Measurements from ENCODE around the gene HOXA9.

The HOXA9 gene

DNA sequence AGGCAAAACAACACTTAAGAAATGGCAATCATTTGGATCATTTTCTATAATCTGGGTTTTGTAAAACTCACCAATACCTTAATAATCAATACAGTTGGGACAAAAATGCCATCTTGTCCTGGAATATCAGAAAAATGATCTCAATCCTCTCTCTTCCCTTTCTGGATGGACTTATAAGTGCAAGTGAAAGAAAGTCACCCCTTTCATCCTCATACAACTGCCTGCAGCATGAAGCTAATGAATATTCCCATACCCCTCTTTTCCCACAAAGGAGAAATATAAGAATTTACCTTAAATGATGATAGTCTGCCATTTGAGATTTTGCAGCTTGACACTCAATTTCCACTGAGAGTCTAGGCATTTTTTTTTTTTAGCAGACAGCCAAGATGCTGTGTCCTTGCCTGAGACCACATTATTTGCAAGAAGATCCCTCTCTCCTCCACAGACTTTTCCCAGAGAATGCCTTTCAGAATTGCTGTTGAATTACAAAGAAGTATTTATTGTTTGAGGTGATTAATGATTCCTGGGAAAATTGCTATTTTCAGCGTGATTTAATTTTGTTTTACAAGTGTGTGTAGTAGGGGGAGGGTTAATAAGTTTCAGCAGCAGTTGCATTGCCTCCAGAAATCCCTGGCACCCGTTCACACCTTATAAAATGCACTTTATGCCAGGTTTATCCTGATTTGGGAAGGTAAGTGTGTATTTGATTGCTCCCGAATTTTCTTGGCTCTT is 38.6 kb downstream of the HOXA9 start:
- no peak for DNase-seq (ENCODE audit: low spot score)

DNA sequence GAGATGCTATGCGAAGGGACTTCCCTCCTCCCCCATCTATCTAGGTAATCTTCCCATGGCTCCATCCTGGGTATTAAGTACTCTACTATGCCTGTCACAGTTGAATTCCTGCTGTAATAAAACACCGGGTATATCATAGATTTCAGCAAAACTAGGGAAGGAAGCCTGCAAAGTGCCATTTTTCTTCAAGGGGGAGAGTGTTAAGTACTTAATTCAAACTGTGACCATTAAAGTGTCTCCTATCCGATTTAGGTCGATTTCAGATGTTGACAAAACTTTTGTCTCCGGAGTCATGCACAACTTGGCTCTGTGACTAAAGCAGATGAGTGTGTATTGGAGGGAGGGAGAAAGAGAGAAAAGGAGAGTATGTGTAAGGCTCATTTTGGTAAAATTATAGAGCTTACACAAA is 39.3 kb downstream of the HOXA9 start:
- DNase-seq (ENCODE audit: low spot score): no peak

DNA sequence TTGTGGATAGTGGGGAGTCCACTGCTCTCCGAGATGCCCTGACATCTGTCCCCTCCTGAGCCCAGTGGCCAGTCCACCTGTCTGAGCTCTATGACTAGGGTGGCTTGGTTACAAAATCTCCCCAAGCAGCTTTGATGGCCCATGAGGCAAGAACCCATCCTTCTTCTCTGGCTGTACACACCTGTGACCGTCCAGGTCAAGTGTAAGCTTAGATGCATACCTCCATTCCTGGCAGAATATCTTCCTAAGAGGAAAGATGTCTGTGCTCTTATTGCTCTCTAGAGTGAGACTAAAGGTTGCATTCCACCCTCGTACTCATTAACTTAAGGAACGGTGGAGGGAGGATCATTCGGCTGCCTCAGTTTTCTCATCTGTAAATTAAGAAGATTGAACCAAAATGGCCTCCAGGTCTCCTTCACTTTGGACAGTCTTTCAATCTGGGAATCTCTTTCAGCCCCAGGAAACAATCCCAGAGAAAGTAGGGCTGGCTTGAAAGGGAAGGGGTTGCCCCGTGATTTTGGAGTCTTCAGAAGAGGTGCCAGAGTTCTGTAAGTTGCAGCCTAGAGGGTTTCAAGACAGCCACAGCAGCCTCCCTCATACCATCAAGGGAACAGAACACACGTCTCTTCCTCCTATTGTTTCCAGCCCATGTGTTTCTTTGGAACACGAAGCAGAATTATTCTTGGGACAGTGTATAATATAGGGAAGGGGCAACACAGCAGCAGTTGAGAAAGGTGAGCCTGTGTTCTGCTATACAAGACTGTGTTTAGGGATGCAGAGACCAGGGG is 40.2 kb downstream of the HOXA9 start:
- peak; percentile 32 for DNase-seq (ENCODE audit: low spot score)

DNA sequence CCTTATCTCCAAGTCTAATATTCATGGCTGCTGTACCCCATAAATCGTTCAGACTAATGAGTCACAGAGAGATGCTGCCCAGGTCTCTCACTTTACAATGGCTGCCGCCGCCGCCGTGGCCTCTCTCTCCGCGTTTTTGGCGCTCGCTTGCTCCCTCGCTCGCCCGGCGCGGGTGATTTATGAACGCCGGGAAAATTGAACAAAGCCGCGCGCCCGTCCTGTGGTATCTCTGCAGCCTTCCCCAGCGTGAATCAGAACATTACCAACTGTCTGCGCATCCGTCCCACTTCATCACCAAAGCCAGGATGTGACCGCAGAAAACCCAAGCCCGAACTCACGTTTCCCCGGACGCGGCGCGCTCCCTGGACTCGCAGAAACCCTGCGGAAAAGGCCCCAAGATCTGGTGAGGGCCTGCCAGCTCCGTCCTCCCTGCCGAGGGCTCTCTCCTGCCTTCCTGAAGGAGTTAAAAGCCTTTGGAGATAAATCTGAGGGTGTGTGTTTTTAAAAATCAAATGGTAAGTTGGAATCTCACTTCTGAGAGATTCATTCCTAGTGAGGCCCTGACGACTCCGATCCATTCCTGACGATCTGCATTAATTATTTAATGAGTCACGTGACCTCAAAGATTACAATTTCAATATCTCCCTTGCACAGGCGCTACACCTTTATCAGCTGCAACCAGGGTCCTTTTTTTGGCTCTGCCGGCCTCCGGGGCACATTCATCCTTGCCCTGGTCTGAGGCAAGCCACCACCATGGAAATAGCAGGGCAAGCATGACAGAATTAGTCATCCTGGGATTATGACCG is 41.0 kb downstream of the HOXA9 start:
- peak; percentile 38 for DNase-seq (ENCODE audit: low spot score)

DNA sequence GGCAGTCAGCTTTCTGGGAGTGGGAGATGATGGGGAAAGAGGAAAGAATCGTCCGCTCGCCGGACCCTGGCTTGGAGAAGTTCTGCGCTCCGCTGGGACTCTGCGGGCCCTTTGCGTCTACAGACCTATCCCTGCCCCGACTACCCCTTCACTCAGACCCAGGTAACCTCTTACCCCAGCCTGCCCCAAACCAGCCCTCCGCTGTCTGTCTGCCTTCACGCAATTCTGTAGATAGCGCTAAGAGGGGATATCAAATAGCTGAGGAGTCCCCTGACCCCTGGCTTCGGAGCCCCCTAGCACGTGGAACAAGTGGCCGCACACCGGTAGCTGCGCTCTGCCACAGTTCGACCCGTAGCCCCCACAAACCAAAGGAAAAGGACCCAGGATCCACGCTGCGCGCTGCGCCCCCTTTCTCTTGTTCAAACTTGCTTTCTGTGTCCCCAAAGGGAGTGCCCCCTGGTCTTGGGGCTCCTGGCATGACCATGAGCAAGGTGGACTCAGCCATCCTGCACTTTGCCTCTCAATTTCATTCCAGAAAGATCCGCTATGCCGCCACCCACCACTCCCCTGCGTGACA is 41.8 kb downstream of the HOXA9 start:
- peak; percentile 46 for DNase-seq (ENCODE audit: low spot score)

DNA sequence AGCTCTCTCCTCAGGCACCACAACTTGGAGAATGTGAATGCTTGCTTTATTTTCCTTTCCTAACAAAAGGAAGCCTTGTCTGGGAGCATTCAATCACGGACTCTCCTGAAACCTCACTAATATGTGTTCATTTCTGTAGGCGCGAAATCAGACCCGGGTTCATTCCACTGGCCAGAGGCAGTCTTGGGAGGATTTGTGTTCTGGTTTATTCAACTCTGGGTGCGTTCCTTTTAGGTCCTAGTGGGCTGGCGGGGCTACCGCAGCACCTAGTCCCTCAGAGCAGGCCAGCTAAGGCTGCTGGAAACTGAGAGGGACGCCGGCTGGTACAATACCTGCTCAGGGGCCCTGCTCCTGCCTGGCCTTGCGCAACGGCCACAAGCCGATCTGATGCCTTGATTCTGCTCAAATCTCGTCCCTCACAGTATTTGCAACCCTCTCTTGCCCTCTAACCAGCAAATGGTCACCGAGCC is 42.3 kb downstream of the HOXA9 start:
- DNase-seq (ENCODE audit: low spot score): peak; percentile 11

DNA sequence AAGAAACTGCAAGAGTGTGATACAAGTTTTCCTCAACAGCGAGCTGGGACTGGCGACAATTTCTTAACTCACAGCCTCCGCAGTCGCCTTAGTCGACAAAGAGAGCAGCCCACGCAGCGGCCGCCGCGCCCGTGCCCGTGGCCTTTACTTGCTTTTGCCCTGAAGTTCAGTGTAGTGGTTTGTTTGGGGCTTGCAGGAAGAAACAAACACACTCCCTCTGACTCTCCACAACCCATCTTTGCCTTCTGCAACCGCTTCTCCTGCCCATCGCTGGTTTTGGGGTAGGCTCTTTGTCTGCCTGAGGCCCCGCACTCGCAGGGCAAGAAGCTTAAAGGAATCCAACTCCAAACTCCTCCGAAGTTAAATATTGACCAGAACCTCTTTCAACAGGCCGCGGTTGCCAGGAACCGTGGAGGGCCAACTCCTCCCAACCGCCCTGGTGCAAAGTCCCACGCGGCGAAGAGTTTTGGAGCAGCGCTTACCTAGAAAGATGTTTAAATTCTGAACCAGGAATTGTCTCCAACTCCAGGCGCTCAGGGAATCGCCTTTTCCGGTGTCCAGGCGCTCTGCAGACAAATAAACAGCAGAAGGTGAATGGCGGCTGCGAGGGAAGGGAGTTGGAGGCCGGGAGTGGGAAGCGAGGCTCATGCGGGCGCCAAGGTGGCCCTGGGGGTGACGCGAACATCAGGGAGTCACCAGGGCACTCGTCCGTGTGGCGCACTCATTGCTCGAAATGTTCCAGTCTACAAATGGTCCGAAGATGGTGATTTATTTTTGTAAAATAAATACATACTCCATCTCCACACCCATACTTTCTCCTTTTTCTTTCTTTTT is 43.0 kb downstream of the HOXA9 start:
- peak; percentile 42 for DNase-seq (ENCODE audit: low spot score)

DNA sequence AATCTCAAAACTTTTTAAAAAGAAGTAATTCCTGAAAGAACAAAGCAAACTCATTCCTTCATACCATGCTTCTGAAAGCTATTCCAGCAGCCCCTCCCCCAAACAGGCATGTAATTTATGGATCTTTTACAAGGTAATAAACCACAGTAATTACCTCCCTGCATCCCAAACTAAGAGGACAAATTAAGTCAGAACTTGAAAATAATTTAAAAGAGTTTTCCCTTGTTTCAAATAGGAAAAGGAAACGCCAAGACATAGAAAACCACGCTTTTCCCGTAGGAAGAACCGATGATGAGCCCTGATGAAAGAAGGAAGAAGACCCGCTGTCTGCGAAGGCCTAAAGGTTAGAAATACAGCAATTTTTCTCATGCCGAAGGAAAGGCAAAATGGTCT is 43.7 kb downstream of the HOXA9 start:
- DNase-seq (ENCODE audit: low spot score): no peak

DNA sequence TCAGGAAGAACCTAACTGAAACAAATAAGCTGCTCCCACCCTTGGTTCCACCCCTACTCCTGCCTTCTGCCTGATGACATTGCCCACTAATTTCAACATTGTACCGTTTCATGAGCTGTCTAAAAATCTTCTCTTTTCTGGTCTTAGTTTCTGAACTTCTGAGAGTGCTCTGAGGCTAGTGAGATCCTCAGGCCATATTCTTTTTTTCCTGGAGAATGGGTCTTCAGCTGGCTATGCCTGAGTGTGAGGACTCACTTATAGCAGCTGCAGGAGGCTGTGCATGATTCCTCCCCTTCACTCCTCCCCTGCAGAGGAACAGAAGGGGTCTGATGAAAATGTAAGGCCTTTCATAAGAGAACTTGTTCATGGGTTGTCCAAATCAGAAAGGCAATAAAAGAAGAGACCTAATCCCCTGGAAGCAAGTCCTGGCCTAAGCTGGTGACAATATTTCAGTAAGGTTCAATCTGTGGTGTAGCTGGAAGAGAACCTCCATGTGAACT is 45.9 kb downstream of the HOXA9 start:
- peak; percentile 17 for DNase-seq (ENCODE audit: low spot score)

DNA sequence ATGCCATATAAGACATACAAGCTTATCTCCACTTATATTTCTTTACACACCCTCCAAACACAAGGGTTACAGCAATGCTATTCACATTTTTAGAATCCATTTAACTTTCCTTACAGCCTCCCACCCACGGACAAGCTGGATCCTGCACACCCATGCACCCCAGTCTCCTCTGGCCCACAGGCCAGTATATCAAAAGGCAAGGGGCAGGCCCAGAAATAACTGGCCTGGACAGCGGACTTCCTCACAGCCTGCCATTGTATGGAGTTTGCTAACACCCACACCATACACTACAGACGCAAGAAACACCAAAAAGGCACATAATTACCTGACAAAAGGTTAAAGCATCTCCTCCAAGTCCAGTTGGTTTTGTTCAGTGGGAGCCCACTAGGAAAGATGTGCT is 46.8 kb downstream of the HOXA9 start:
- DNase-seq (ENCODE audit: low spot score): peak; percentile 29

DNA sequence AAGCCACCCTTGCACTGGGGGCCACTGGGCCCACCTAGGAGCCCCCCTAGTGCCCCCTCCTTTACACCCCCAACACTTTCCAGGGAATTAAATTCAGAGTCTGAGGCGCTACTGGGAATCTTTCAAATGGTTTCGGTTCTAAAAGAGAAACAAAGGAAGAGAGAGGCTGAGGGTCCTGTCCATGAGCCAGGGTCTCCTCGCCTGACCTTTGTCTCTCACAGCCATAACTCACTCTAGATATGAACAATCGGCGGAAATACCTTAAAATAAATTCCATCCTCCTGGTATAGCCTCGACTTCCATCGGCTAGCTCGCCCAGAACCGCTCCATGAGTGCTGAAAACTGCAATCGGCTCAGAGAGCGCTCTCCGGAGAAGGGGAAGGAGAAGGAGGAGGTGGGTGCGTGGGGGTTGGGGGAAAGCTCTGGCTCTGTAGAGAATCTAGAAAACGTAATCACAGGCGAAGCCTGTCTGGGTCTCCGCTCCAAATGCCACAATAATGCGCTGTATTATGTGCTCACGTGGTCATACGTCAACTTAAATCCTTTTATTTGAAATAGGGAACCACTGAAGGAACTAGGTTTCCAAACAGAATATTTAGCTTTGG is 47.3 kb downstream of the HOXA9 start:
- DNase-seq (ENCODE audit: low spot score): no peak

DNA sequence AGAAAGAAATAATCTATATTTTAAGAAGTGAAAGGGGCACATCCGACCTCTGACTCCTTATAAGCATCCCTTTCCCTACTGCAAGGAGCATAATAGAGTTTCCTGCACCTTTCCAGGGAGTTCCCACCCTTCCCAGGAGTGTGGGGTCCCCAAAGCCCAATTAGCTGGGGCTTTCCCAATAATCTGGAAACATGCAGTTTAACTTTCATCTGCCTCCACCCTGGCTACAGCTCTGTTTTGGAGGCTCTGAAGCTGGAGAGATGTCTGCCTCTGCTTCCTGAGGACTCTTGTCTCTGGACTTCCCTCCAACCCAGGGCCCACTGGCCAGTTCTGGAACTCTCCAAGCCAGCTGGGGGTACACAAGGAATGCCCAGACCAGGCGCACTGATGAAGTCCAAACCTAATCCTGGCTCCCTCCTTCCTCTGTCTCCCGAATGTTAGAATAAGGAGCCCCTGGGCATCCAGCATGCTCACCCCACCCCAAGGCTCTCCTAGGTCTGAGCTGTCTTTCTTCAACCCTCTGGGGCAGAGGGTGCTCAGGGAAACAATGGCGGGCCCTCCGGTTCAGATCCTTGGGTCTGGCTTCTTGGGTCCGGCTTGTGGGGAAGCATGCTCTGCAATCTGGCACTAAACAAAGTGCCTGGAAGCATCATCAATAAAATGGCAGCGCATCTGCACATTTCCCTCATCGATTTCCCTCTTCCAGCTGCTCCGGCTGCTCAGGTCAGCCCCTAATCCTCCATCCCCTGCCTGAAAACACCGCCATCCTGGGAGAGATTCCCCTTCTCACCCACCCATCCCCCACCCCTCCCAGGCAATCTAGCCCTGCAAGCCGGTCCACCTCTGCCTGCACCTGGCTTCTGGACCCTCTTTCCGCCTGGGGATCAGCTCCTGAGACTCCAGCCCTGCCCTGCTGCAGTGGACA is 48.1 kb downstream of the HOXA9 start:
- no peak for DNase-seq (ENCODE audit: low spot score)

DNA sequence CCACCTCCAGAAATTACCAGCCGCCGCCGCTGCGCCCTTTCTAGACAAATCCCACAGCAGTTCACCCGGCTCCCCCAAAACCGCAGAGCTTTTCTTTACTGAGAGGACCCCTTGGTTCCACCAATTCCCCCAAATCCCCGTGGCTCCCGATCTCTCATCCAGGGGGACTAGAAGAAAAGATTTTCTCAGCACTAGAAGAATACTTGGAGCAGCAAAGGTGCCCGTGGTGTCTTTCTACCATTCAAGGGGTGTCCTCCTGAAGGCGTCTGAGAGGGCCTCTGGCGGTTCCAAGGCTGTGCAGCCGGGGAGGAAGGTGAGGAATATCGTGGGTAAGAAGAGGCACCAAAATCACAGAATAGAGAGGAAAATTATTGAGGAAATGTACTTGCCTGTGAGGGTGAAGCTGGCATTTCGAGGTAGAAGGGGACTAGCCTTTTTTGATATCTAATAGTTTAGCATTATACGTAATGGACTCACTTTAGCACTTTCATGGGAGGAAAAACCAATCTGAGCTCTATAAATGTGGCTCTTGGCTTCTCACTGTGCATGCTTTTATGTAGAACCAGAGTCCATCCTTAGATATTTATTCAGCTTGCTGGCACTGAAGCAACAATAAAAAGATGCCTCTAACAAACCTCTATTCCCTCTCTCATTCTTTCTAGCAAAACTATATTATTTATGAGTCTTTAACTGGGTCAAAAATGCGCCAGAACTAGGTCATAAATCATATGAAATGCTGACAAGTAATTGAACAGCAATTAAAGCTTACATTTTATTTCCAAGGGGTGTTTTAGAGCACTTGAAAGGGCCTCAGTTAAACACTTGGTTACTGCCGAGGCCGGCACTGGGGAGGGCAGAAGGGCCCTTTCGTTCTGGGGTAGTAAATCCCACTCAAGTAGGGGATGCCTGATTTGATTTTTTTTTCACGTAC is 49.0 kb downstream of the HOXA9 start:
- no peak for DNase-seq (ENCODE audit: low spot score)

DNA sequence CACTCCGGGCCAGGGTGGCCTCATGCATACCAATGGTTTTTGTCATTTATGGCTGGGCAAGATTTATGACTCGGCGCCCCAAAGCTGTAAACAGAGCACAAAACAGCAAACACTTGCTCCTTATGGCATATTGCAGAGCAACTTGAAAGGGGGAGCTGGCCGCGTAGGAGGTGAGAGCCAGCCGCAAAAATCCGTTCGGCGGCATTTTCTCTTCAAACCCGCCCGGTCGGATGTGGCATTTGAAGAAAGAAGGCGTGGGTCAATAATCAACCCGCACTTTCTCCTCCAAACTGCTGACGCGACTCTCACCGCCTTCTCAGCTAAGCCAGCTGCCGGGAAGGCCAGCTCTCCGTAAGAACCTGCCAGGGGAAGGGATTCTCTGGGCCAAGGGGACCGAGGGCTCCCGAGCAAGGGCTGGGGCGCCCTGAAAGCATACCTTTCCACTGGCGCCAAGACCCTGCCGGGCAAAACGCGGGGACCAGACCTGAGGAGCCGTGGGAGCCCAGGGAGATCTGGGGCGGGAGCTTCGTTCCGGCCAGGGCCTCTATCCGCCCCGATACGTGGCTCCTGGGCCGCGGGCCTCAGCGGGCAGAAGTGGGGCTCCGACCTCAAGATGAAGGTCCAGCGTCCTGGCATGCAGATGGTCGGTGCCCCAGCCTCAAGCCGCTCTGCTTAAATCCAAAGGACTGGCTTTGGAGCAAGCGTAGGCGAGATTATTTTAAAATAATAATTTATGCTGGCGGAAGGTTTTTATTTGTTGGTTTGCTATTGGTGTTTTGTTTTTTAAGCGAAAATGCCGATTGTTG is 49.9 kb downstream of the HOXA9 start:
- no peak for DNase-seq (ENCODE audit: low spot score)

DNA sequence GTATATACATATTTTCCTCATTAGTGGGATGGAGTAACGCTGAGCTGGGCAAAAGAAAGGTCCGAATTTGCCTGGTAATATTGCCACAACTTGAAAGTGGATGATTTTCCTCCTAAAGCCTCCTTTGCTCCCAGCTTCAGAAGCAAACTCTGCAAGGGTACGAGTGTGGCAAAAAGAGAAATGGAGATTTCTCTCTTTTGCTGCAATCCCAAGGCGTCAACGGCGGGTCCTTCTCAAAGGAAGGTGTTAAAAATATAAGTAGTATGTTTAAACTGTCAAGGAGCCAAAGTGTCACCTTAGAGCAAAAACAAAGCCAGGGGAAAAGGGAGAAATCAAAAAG is 50.5 kb downstream of the HOXA9 start:
- DNase-seq (ENCODE audit: low spot score): no peak

DNA sequence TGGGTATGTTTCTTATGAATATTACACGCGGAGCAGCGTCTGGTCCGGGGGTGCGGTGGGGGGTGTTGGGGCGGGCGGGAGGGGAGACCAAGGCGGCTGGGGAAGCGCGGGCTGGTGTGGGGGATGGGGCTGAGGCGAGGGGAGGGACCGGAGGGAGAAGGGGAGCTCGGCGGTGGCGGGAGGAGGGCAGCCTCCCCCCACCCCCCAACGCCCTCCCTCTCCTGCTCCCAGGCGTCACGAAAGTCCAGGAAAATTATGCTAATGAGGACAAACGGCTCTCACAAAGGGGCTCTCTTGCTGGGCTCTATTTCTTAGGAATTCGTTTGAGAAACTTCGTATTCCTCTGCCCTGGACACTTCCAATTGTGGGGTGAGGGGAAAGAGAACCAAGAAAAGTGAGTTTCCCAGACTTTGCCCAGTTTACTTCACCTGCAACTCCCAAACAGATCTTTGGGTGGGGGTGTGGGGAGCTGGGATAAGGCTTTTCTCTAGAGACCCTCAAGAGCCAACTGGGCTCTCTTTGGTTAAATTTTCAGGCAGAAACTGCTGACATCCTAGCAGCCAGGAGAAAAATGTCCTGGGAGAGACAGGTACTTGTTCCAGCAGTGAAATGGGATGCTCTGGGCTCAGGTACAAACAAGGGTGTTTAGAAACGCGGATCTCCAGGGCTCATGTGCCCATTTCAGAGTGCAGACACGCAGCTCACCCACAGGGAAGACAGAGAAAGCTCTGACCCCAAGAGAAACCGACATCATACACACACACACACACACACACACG is 51.2 kb downstream of the HOXA9 start:
- no peak for DNase-seq (ENCODE audit: low spot score)

Measured in ecto neural progenitor cell (in vitro differentiated cells).